HFF-Myc (cell line): Measurements from ENCODE around the gene RAB3GAP2.
"Not testable (repeated sequence)": the region's sequence is repeated elsewhere in the genome, so short reads cannot be mapped to it uniquely, and the experiment has no call there.

ENCODE experiments used
- DNase-seq: peaks from one replicate; pipeline ENCODE4 v3.0.0-alpha.2; 2011; ENCODE audit warnings: low read depth; ENCODE audit errors: extremely low read depth
- H3K4me3 ChIP-seq: replicated peaks from 2 replicates; pipeline ENCODE4 v1.5.1; 2011; ENCODE audit warnings: low read depth, mild to moderate bottlenecking, control low read depth, low read length
- CTCF ChIP-seq: IDR thresholded peaks from 2 replicates; pipeline ENCODE4 v1.5.1; 2012; ENCODE audit warnings: mild to moderate bottlenecking, low read depth, low read length, control low read depth; ENCODE audit errors: missing control alignments

Gene RAB3GAP2

DNA sequence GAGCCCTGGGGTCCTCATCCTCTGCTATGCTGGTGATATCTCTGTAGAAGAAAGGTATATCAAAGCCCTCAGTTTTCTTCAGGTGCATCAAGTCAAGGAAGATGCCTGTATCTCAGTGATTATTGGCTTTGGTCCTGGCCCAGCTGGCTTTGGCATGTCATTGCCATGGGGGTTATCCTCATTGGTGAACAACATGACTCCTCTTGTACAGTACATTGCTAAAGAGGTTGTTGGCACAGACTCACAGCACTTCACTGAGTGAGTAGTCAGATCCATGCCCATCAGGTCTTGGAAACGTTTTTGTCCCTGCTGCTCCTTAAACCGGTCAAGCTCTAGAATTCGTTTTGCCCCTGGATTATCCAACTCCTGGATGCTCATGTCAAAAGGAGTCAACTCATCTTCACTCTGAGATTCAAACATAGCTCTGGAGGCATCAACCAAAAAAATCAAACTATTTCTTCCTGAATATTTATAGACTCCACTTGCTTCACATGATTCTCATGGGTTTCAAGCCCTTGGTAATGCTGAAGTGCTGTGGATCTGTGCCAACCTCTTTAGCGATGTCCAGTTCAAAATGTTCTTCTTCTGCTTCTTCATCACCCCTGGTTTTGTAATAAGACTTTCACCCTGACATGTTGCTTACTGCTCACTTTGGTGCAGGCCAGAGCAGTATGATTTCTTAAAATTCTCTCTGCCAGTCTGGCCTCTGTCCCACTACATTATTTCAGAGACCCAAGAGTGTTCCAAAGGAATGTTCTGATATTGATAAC is 43.0 kb upstream of the RAB3GAP2 start:
- no peak overlapping the region for H3K4me3 ChIP-seq
- TF ChIP-seq CTCF = no peak
- DNase-seq = no peak

DNA sequence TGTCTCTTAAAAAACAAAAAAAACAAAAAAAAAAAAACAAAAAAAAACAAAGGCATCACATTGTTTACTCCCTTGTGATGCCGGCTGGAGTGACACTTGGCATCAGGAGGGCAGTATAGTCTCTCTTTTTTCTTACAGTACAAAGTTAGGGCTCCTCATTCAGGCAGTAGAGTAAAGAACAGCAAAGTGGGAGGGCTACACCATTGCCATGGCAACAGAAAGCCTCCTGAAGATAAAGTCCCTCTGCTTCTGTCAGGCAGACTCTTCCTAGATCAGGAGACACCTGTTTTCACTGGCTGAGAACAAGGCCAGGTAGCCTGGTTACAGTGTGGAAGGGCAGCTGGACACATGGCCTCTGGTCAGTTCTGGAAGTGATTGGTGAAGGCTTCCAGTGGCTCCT is 41.3 kb upstream of the RAB3GAP2 start:
- no peak overlapping the region for H3K4me3 ChIP-seq
- TF ChIP-seq CTCF = no peak
- DNase-seq = no peak

- not testable (repeated sequence) for H3K4me3 ChIP-seq, DNase-seq
These were observed 37.9 kb upstream of the RAB3GAP2 start for GRCh38 chr1:220310147-220310546.

- DNase-seq = no peak
- no peak overlapping the region for H3K4me3 ChIP-seq
- no peak for TF ChIP-seq CTCF
These were observed 35.4 kb upstream of the RAB3GAP2 start for GRCh38 chr1:220307607-220308006.

- no peak overlapping the region for H3K4me3 ChIP-seq
- DNase-seq = no peak
- no peak for TF ChIP-seq CTCF
These were observed 34.1 kb upstream of the RAB3GAP2 start for GRCh38 chr1:220306339-220306738.

- DNase-seq = no peak
- no peak overlapping the region for H3K4me3 ChIP-seq
- TF ChIP-seq CTCF = no peak
These were observed 31.6 kb upstream of the RAB3GAP2 start for GRCh38 chr1:220303871-220304270.

- no peak for TF ChIP-seq CTCF
- H3K4me3 ChIP-seq = no peak overlapping the region
- no peak for DNase-seq
These were observed 29.4 kb upstream of the RAB3GAP2 start for GRCh38 chr1:220301630-220302029.
